ENCODE measurements around the gene IL15. TPM values are rescaled to one million over a fixed set of nuclear protein-coding genes. Genes with fewer than 3 reads are reported as not detected.
"Not testable (repeated sequence)": the region's sequence is repeated elsewhere in the genome, so short reads cannot be mapped to it uniquely, and the experiment has no call there.

IL15 gene
- total RNA-seq, 1 experiment from 2014 or later, result 27.4 TPM

- no peak for DNase-seq (ENCODE audit: low read depth)
Measured at GRCh38 chr4:141730805-141731204, 94.4 kb downstream of the IL15 start.

DNA sequence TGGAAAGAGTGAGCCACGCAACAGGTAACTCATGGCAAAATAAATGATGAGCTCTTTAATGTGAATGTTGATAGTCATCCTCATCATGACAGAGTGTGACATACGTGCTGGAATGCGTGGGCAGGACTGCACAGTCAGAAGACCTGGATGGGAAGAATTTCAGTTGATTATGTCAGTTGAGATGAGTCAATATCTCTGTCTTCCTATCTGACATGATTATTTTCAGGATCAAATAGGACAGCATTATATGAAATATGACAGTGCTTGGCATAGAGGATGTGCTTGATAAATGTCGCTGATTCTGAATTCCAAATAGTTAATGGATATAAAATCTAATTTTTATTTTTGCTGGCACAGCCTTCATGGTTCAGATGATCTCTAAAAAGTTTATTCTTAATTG, 95.1 kb downstream of the IL15 start:
- no peak for DNase-seq (ENCODE audit: low read depth)
- in situ Hi-C loops (cut with HindIII; ENCODE audit: low pct_unique_long_range_greater_than_20kb, low sequenced_read_pairs), result no loop called here

More at GRCh38 chr4:141730805-141731204, 94.4 kb downstream of the IL15 start:
- in situ Hi-C loops (cut with HindIII; ENCODE audit: low pct_unique_long_range_greater_than_20kb, low sequenced_read_pairs), result no loop called here

- in situ Hi-C loops (cut with HindIII; ENCODE audit: low pct_unique_long_range_greater_than_20kb, low sequenced_read_pairs), result no loop called here
- DNase-seq (ENCODE audit: low read depth), result no peak
Measured at GRCh38 chr4:141739636-141740035, 103.3 kb downstream of the IL15 start.

DNA sequence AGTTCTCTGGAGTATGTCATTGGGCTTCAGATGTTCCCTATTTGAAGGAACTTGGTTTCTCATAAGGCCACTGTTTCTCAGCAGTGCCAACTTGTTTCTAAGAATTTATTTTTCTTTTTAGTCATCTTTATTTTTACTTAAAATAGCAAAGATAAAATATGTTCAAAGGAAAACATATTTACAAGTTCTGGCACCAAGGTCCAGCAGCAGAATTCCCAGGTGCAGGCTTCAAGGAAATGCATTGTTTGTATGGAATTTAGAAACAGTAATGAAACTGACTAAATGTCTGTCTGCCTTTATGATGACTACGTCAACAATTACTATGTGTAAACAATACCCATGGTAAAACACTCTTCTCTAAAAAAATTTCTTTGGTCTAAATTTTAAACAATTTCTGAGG, 109.6 kb downstream of the IL15 start:
- in situ Hi-C loops (cut with HindIII; ENCODE audit: low pct_unique_long_range_greater_than_20kb, low sequenced_read_pairs), result no loop called here
- no peak for DNase-seq (ENCODE audit: low read depth)

- in situ Hi-C loops (cut with HindIII; ENCODE audit: low pct_unique_long_range_greater_than_20kb, low sequenced_read_pairs); DNase-seq (ENCODE audit: low read depth): not testable (repeated sequence)
Measured at GRCh38 chr4:141751806-141752205, 115.4 kb downstream of the IL15 start.

DNA sequence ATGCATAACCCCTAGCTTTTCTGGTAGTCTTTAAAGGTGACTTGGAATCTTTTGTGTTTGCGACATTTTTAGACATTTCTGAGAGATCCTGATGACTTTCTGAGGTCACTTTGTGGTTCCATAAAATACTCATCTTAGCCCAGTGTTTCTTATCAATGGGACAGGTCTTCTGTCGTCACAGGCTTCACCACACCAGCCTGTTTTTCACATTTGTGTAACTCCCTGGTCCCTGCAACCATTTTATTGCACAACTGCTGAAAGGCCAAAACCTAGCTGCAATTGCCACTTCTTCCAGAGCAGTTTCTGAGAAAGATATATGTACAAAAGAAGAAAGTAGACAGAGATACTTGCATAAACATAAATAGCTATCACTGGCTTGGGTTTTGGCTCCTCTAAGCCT, 120.9 kb downstream of the IL15 start:
- no peak for DNase-seq (ENCODE audit: low read depth)
- in situ Hi-C loops (cut with HindIII; ENCODE audit: low pct_unique_long_range_greater_than_20kb, low sequenced_read_pairs), result no loop called here

DNA sequence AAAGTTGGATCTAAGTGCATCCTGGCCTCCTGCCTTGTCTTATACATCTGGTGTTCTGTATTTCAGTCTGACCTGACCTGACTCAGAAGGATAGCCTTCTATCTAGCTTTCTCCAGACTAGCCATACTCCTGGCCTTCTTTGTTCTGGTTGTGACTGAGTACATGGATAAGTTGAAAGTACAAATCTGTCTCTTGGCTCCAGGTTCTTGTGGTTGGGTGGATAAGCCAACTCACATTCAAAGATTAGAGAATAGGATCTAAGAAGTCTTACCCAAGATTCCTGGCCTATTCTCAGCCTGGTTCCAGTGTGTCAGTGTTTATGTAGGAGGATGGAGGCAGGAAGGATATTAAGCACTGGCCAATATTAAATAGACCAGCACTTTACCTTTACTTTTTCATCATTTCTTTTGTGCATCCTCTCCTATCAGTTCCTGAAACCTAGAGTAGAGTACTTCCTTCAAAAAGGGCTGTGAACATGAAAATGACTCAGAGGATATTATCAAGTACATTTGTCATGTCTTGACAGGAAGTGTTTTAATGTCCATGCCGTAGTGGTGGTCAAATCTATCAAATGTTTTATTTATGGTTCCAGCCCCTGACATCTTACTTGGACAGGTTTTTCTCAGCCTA, 123.5 kb downstream of the IL15 start:
- in situ Hi-C loops (cut with HindIII; ENCODE audit: low pct_unique_long_range_greater_than_20kb, low sequenced_read_pairs), result no loop called here
- no peak for DNase-seq (ENCODE audit: low read depth)

GRCh38 chr4:141761926-141762325, 125.5 kb downstream of the IL15 start:
- no peak for DNase-seq (ENCODE audit: low read depth)
- in situ Hi-C loops (cut with HindIII; ENCODE audit: low pct_unique_long_range_greater_than_20kb, low sequenced_read_pairs), result no loop called here

DNA sequence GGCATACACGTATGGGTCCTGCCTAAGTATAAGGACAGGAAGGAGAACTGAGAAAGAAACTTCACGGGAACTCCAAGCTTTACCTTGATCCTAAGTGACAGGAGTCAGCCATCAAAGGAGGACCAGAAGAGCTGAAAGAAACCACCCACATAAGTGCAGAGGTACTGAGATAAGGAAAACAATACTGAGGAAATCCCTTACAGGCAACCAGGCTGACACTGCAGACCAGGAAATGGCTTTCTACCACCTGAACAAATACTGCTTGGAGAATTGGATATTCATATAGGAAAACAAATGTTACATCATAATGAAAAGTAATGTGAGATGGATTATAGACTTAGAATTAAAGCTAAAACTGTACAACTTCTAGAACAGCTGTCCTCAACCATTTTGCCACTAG, 127.0 kb downstream of the IL15 start:
- in situ Hi-C loops (cut with HindIII; ENCODE audit: low pct_unique_long_range_greater_than_20kb, low sequenced_read_pairs), result no loop called here

GRCh38 chr4:141768954-141769353, 132.6 kb downstream of the IL15 start:
- in situ Hi-C loops (cut with HindIII; ENCODE audit: low pct_unique_long_range_greater_than_20kb, low sequenced_read_pairs), result no loop called here
- DNase-seq (ENCODE audit: low read depth), result peak; percentile 18

More for the DNA sequence above, 127.0 kb downstream of the IL15 start:
- DNase-seq (ENCODE audit: low read depth), result no peak

- no peak for DNase-seq (ENCODE audit: low read depth)
- in situ Hi-C loops (cut with HindIII; ENCODE audit: low pct_unique_long_range_greater_than_20kb, low sequenced_read_pairs), result no loop called here
Measured at GRCh38 chr4:141771889-141772830, 135.8 kb downstream of the IL15 start.

DNA sequence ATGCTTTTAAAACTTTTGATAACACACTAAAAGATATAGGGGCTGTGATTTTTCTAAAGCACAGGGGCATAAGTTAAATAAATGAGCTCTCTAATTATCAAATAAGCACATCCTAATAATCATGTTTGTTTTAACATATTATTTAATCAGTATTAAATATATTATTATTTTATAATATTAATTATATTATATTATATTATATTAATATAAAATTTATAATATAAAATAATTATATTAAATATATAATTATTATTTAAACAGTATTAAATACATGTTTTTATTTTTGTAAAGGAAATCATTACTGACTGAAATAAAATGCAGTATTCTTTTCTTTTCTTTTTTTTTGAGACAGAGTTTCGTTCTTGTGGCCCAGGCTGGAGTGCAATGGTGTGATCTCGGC, 136.5 kb downstream of the IL15 start:
- no peak for DNase-seq (ENCODE audit: low read depth)
- in situ Hi-C loops (cut with HindIII; ENCODE audit: low pct_unique_long_range_greater_than_20kb, low sequenced_read_pairs), result no loop called here

GRCh38 chr4:141782205-141782604, 145.8 kb downstream of the IL15 start:
- no peak for DNase-seq (ENCODE audit: low read depth)
- in situ Hi-C loops (cut with HindIII; ENCODE audit: low pct_unique_long_range_greater_than_20kb, low sequenced_read_pairs), result no loop called here
